Gastrocnemius medialis (tissue), 4 donors: ENCODE measurements around the gene PDK3. TPM values are rescaled to one million over a fixed set of nuclear protein-coding genes. Genes with fewer than 3 reads are reported as not detected.

ENCODE experiments used
- ATAC-seq, 2 donors: fragments of 150-250 bp; one replicate each; pipeline ENCODE4 v1.9.1; 2016
- DNase-seq, 2 donors: peaks; one replicate each; pipeline ENCODE4 v3.0.0-alpha.2; 2019
- H3K27ac ChIP-seq, 4 donors: fragments of 200-600 bp; sonication (generic); 1 replicate in 1 of 4; 2 replicates in 3 of 4; pipeline ENCODE4 v1.5.1; 2016 to 2018; ENCODE audit warnings: mild to moderate bottlenecking in 2 of 4, moderate library complexity in 1 of 4
- H3K27me3 ChIP-seq, 3 donors: fragments of 200-600 bp; sonication (generic) in 2 of 3; 1 replicate in 1 of 3; 2 replicates in 2 of 3; pipeline versions ENCODE4 v1.5.1 to v1.6.0; 2016 to 2019; ENCODE audit warnings: mild to moderate bottlenecking in 1 of 3, moderate library complexity in 1 of 3
- H3K36me3 ChIP-seq, 2 donors: fragments of 200-600 bp; sonication (generic) in 1 of 2; one replicate each; pipeline ENCODE4 v1.5.1; 2017 to 2018
- H3K4me1 ChIP-seq, 2 donors: fragments of 200-600 bp; sonication (generic) in 1 of 2; one replicate each; pipeline ENCODE4 v1.5.1; 2016 to 2017; ENCODE audit warnings: mild to moderate bottlenecking in 2 of 2
- H3K4me3 ChIP-seq, 4 donors: fragments of 200-600 bp; sonication (generic) in 3 of 4; 1 replicate in 1 of 4; 2 replicates in 3 of 4; pipeline ENCODE4 v1.5.1; 2016 to 2019; ENCODE audit warnings: mild to moderate bottlenecking in 2 of 4
- H3K9me3 ChIP-seq, 3 donors: fragments of 200-600 bp; sonication (generic) in 2 of 3; 1 replicate in 1 of 3; 2 replicates in 2 of 3; pipeline ENCODE4 v1.5.1; 2016 to 2019
- CTCF ChIP-seq, 5 experiments: fragments of 450-650 bp in 3 of 5; fragments of 200-600 bp in 2 of 5; sonication (generic) in 2 of 5; IDR thresholded peaks in 4 of 5; conservative IDR thresholded peaks in 1 of 5; 1 replicate in 4 of 5; 2 replicates in 1 of 5; pipeline ENCODE4 v1.5.1; 2016 to 2019; ENCODE audit warnings: antibody characterized with exemption in 5 of 5, mild to moderate bottlenecking in 3 of 5, moderate library complexity in 3 of 5
- POLR2A ChIP-seq, 2 donors: fragments of 450-650 bp; IDR thresholded peaks; one replicate each; pipeline ENCODE4 v1.6.1; 2017; ENCODE audit warnings: antibody characterized with exemption in 2 of 2, mild to moderate bottlenecking in 2 of 2, moderate library complexity in 2 of 2
- in situ Hi-C, 4 donors: fragments of 200-750 bp; cut with MboI; loops; one replicate each; pipeline versions ENCODE4 v1.15.0 to v1.8.0; 2017; ENCODE audit warnings: low sequenced_read_pairs in 4 of 4
- intact Hi-C: fragments of 100-400 bp; cut with DNase I; formaldehyde crosslinking; loops from one replicate; pipeline ENCODE4 v1.15.1; 2023; ENCODE audit warnings: low total_unique reads
- total RNA-seq, 4 donors: library from RNA; depleted of rRNA; stranded (reverse); fragments of >200 nt; gene quantifications; one replicate each; pipeline versions ENCODE4 v1.1.0 to v1.2.3, GENCODE V29; 2016

PDK3 gene
- total RNA-seq, 4 donors from 2014 or later, result 1.8 to 4.5 (median 2.7) TPM

GRCh38 chrX:24495700-24496099 lies 30.6 kb downstream of the PDK3 start:
- intact Hi-C loops, result no loop called here
- in situ Hi-C loops, result loop anchor here in 3 of 4 donors (10.0 kb wide), 1 partner anchor 101 kb away; no protein-coding TSS in a partner anchor
- no peak overlapping the region for H3K27ac ChIP-seq

GRCh38 chrX:24498181-24498580 lies 33.1 kb downstream of the PDK3 start:
- in situ Hi-C loops, result loop anchor here in 3 of 4 donors (10.0 kb wide), 1 partner anchor 103 kb away; no protein-coding TSS in a partner anchor
- DNase-seq, result no peak

More at GRCh38 chrX:24495700-24496099, 30.6 kb downstream of the PDK3 start:
- no peak for DNase-seq
- no peak for TF ChIP-seq CTCF (IDR thresholded peaks at IDR 0.05 in 4 of 5, conservative IDR thresholded peaks at IDR 0.05 in 1 of 5)
- TF ChIP-seq POLR2A (IDR thresholded peaks at IDR 0.05), result no peak
- Histone ChIP-seq H3K27me3 (no peaks in the 10 kb centered on the region), H3K4me1 (peaks cover 0 to 4% of the 10 kb centered on the region in 2 donors), H3K4me3 (no peak overlapping the region), H3K36me3 (no peaks in the 10 kb centered on the region), H3K9me3 (no peaks in the 10 kb centered on the region)
- ATAC-seq, result no peak

GRCh38 chrX:24498975-24499374 lies 33.9 kb downstream of the PDK3 start:
- no peak overlapping the region for H3K4me3 ChIP-seq
- no peak for DNase-seq
- H3K27me3 ChIP-seq, result no peaks in the 10 kb centered on the region
- TF ChIP-seq CTCF (IDR thresholded peaks at IDR 0.05 in 4 of 5, conservative IDR thresholded peaks at IDR 0.05 in 1 of 5) (peak in 4 of 5 experiments; percentile 45 to 57 (median 50)), POLR2A (IDR thresholded peaks at IDR 0.05) (no peak)
- in situ Hi-C loops, result loop anchor here in 3 of 4 donors (10.0 kb wide), 1 partner anchor 104 kb away; no protein-coding TSS in a partner anchor
- no peaks in the 10 kb centered on the region for H3K9me3 ChIP-seq
- intact Hi-C loops, result loop anchor here (1.0 kb wide), 1 partner anchor 104 kb away; no protein-coding TSS in a partner anchor
- ATAC-seq, result peak in 1 of 2 donors; percentile 49
- no peaks in the 10 kb centered on the region for H3K36me3 ChIP-seq
- H3K27ac ChIP-seq, result peak overlapping the region in 1 of 4 donors; percentile 27
- peaks cover 0 to 4% of the 10 kb centered on the region in 2 donors for H3K4me1 ChIP-seq

More at GRCh38 chrX:24498181-24498580, 33.1 kb downstream of the PDK3 start:
- peaks cover 0 to 4% of the 10 kb centered on the region in 2 donors for H3K4me1 ChIP-seq
- no peak overlapping the region for H3K27ac ChIP-seq
- no peak for TF ChIP-seq CTCF (IDR thresholded peaks at IDR 0.05 in 4 of 5, conservative IDR thresholded peaks at IDR 0.05 in 1 of 5)
- TF ChIP-seq POLR2A (IDR thresholded peaks at IDR 0.05), result no peak
- no peaks in the 10 kb centered on the region for H3K9me3 ChIP-seq
- intact Hi-C loops, result no loop called here
- H3K27me3 ChIP-seq, result no peaks in the 10 kb centered on the region
- no peaks in the 10 kb centered on the region for H3K36me3 ChIP-seq
- H3K4me3 ChIP-seq, result no peak overlapping the region
- no peak for ATAC-seq

- ATAC-seq, result no peak
- DNase-seq, result no peak
- no peaks in the 10 kb centered on the region for H3K36me3 ChIP-seq
- H3K27me3 ChIP-seq, result no peaks in the 10 kb centered on the region
- in situ Hi-C loops, result no loop called here
- no peaks in the 10 kb centered on the region for H3K4me1 ChIP-seq
- no peaks in the 10 kb centered on the region for H3K9me3 ChIP-seq
- H3K27ac ChIP-seq, result no peak overlapping the region
- no peak overlapping the region for H3K4me3 ChIP-seq
- TF ChIP-seq POLR2A (IDR thresholded peaks at IDR 0.05), result no peak
- no peak for TF ChIP-seq CTCF (IDR thresholded peaks at IDR 0.05 in 4 of 5, conservative IDR thresholded peaks at IDR 0.05 in 1 of 5)
- intact Hi-C loops, result no loop called here
These were observed 41.0 kb downstream of the PDK3 start for GRCh38 chrX:24506082-24506481.

GRCh38 chrX:24508375-24508774 lies 43.3 kb downstream of the PDK3 start:
- DNase-seq (no peak), ATAC-seq (no peak)
- H3K27me3 ChIP-seq, result no peaks in the 10 kb centered on the region
- no peaks in the 10 kb centered on the region for H3K4me1 ChIP-seq
- in situ Hi-C loops, result no loop called here
- no peaks in the 10 kb centered on the region for H3K36me3 ChIP-seq
- no peak overlapping the region for H3K4me3 ChIP-seq
- H3K27ac ChIP-seq, result no peak overlapping the region
- intact Hi-C loops, result no loop called here
- H3K9me3 ChIP-seq, result no peaks in the 10 kb centered on the region
- TF ChIP-seq POLR2A (IDR thresholded peaks at IDR 0.05) (no peak), CTCF (IDR thresholded peaks at IDR 0.05 in 4 of 5, conservative IDR thresholded peaks at IDR 0.05 in 1 of 5) (no peak)
